ENCODE results near the gene GIPR. TPM values are rescaled to one million over a fixed set of nuclear protein-coding genes. Genes with fewer than 3 reads are reported as not detected.
A peak's percentile ranks its signal among the peaks of the same experiment; 100 is the strongest.
"Not testable (repeated sequence)": the region's sequence is repeated elsewhere in the genome, so short reads cannot be mapped to it uniquely, and the experiment has no call there.

The GIPR gene
- polyA plus RNA-seq, 5 donors = 2.8 to 8.7 (median 5.2) TPM

DNA sequence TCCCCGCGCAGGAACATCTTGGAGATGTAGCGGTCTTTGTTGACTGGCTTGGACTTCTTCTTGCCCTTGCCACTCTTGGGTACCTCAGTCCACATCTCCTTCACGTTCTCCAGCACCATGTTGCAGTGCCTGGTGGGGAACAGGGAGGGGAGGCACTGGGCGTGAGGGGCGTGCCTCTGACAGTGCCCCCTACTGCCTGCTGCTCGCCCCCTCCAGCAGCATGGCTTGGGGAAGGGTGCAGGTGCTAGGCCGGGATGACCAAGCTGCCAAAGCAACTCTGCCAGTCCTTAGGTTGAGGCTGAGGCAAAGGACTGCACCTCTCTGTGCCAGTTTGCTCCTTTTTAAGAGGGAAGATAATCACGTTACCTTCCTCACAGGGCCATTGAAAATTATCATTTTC, 19.6 kb downstream of the GIPR start:
- no peak for DNase-seq

DNA sequence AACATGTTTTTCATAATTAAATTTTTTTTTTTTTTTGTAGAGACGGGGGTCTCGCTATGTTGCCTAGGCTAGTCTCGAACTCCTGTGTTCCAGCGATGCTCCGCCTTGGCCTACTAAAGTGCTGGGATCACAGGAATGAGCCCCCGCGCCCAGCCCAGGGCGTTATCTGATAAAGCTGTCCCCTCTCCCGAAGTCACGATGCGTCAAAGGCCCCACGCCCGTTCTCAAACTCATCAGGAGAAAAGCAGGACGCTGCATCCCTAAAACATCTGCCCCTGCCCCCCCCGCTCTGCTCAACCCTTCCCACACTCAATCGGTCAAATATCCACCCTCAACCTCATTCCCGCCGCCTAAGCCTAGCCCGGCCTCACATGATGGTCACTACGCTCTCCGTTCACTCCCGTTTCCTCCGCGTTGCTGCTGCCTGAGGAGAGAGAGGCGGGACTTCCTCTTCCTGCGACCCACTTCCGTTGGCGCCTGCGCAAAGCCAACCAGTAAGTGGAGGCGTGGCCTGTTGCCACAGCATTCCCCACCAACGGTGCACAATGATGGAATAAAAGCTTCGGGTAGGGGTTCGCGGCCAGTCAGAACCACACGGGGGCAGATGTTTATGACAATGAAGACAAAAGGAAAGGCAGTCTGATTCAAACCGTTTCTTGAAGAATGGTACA, 23.6 kb downstream of the GIPR start, which contains the start of gene SNRPD2:
Gene SNRPD2 (minus strand): TSS at position 438 of the 671 bp plus-strand sequence. CDS start 65 bp downstream, at position 373.
- DNase-seq = peak; percentile 95 to 97

DNA sequence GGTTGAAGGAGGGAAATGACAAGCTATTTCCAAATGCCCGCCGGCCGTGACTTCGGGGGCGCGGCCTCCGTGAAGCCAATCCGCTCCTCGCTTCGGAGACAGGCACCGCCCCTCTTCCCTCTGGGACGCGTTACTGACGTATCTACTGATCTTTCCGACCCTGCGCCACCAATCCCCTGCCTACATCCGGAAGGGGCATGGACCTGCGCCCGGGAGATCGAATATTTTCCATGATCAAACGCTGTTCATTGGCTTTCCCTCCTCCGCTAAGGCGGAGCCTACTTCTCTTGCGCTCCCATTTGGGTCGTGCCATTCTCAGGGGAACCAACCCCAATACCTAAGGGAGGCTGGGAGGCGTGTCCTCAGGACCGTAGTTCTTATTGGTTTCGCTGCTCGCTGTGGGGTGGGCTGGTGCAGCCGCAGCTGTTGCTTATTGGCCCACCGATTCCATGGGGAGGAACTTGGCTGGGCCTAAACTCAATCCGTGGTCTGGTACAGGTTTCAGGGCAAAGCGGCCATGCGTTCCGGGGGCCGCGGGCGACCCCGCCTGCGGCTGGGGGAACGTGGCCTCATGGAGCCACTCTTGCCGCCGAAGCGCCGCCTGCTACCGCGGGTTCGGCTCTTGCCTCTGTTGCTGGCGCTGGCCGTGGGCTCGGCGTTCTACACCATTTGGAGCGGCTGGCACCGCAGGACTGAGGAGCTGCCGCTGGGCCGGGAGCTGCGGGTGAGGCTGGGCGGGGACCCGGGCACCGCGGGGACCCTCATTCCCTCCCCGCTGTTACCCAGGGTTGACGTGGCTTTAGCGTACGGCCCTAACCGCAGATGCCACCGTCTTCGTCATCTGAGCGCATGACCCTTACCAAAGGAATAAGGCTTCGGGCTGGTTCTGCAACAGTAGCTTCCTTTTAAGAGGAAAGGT, 24.4 kb downstream of the GIPR start, which contains the start of gene QPCTL:
Gene QPCTL (plus strand): TSS at position 480 of the 919 bp plus-strand sequence. CDS start 38 bp downstream, at position 518.
- DNase-seq = peak; percentile 99

GRCh38 chr19:45693106-45693788, 25.2 kb downstream of the GIPR start:
- DNase-seq = peak; percentile 46 to 60

- DNase-seq = no peak
These were observed 33.7 kb downstream of the GIPR start for GRCh38 chr19:45701676-45702075.

DNA sequence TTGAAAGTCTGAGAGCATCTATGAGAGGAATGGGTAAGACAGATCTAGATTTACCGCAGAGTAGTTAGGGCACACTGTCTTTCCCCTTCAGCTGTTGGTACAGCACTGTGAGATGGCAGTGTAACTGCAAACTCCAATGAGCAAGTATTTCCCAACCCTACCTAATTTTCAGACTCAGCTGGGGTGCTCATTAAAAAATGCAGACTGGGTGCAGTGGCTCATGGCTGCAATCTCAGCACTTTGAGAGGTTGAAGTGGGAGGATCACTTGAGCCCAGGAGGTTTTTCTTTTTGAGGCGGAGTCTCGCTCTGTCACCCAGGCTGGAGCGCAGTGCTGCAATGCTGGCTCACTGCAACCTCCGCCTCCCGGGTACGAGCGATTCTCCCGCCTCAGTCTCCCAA, 37.1 kb downstream of the GIPR start:
- no peak for DNase-seq

GRCh38 chr19:45705710-45706415, 37.8 kb downstream of the GIPR start:
- no peak for DNase-seq

- DNase-seq = no peak
These were observed 42.5 kb downstream of the GIPR start for GRCh38 chr19:45710356-45711130.

DNA sequence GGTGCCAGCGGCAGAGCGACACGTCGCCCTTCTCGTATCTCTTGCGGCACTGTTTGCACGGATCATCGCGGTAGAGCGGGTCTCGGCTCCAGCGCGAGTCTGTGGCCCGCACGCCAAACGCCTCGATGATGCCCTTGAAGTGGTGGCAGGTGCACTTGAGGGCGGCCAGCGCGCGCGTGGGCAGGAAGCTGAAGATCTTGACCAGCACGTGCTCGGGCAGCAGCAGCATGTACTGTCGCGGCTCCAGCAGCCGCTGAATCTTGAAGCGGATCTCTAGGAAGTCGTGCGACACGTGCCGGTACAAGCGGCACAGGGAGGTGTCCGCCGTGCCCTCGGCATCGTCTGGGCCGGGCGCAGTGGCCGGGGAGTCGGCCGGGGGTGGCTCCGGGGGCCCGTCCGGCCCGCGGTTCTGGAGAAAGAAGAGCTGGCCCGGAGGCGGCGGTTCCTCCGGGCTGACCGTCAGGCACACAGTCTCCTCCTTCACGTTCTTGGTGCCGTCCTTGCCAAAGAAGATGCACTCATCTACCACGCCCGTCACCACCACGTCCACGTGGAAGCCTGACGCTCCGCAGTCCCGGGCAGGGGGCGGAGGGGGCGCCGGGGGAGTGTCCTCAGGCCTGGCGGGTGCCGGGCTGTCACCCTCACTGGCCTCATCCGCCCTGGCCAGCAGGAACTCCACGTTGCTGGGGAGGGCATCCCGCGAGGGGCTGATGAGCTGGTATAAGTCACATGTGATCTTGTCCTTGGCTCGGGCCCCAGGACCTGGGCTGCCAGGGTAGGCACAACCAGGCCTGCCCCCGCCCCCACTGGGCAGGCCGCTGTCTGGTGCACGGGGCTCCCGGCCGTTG, 44.1 kb downstream of the GIPR start:
- DNase-seq = no peak

GRCh38 chr19:45712699-45713067, 44.7 kb downstream of the GIPR start:
- DNase-seq = no peak

- no peak for DNase-seq
These were observed 45.1 kb downstream of the GIPR start for GRCh38 chr19:45713141-45713540.

- DNase-seq = no peak
These were observed 47.1 kb downstream of the GIPR start for GRCh38 chr19:45715139-45715538.

GRCh38 chr19:45716359-45717130, 48.5 kb downstream of the GIPR start:
- peak; percentile 37 to 44 for DNase-seq

DNA sequence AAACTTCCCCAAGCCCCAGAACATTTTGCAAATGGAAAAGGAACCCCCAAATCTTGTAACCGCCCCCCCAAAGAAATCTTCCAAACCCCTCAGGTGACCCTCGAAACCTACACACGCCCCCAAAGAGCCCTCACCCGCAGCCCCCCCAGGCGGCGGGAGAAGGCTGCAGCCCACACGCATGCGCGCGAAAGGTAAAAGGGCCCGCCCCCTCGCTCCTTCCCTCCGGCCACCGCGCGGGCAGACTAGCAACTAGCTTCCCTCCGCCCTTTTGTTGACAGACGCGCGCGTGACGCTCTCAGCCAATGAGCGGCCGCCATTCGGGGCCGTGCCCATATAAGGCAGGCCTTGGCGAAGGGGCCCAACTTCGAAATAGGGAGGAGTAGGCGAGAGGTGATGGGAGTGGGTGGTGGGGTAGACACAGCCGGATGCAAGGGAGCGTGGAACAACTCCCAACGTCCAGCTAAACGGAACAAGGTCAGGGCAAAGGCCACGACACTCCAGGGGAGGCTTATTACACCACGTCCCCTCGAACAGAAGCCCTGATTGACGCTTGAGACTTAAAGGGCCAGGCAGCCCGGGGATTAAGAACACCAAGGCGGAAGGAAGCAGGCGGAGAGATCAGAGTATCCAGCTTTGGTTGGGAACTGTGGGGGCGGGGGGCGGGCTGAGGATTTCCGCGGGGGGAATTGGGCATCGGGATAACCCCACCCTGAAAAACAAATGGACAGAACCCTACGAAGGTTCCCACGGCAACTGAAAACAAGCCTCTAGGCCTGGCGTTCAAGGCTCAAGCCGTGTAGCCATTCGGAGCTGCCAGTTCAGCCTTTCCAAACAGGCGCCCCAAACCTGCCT, 49.3 kb downstream of the GIPR start:
- DNase-seq = peak; percentile 98 to 99

GRCh38 chr19:45717983-45718650, 50.1 kb downstream of the GIPR start:
- DNase-seq = no peak

DNA sequence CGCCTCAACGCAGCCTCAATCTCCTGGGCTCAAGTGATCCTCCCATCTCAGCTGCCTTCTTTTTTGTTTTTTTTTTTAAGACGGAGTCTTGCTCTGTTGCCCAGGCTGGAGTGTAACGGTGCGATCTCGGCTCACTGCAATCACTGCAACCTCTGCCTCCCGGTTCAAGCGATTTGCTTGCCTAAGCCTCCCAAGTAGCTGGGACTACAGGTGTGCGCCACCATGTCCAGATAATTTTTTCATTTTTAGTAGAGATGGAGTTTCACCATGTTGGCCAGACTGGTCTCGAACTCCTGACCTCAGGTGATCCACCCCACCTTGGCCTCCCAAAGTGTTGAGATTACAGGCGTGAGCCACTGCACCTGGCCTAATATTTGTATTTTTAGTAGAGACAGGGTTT, 52.0 kb downstream of the GIPR start:
- not testable (repeated sequence) for DNase-seq

DNA sequence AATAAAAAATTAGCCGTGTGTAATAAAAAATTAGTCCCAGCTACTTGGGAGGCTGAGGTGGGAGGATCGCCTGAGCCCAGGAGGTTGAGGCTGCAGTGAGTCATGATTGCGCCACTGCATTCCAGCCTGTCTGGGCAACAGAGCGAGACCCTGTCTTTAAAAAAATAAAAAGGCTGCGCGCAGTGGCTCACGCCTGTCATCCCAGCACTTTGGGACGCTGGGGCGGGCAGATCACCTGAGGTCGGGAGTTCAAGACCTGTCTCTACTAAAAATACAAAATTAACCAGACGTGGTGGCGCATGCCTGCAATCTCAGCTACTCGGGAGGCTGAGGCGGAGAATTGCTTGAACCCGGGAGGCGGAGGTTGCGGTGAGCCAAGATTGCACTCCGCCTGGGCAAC, 60.7 kb downstream of the GIPR start:
- not testable (repeated sequence) for DNase-seq
